ENCODE results near the gene BMPER.

Gene BMPER

DNA sequence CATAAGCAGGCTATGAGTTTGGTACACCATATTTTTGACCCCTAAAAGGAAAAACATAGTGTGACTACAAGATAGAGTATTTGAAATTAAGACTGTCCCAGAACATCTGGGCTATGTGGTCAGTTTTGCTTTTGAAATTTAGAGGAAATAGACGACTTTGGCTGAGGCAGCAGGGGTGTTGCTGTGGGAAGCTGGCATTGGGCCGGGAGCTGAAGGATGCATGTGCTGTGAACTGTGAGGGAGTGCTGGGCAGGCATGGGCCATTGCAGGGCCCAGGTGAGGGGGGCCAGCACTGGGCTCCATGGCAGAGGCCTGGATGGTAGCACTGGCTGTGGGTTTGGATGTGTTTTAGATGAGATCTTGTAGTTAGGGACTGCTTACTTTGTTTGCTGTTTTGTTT lies 168.3 kb downstream of the BMPER start:
- H3K4me3 ChIP-seq (ENCODE audit: low read length) = no peak overlapping the region
- no peak for TF ChIP-seq ZNF274 (IDR thresholded peaks at IDR 0.05; ENCODE audit: low read depth, low read length)

DNA sequence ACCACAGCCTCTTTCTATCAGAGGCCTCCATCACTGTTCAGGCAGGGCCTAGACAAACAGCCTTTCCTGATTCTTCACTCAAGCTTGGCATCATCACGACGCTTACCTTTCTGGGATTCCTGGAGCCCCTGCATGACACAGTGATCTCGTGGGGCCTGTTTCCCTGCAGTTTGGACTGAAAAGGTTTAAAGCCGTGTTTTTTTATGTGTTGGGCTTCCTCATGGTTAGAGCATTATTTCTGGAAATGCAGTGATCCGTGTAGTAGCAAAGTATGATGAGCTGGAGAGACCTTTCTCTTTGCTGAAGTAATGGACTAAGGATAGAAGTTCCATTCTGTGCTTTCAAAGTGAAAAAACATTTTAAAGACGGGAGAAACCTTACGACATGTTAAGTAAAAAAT lies 169.1 kb downstream of the BMPER start:
- no peak for TF ChIP-seq ZNF274 (IDR thresholded peaks at IDR 0.05; ENCODE audit: low read depth, low read length)
- no peak overlapping the region for H3K4me3 ChIP-seq (ENCODE audit: low read length)

DNA sequence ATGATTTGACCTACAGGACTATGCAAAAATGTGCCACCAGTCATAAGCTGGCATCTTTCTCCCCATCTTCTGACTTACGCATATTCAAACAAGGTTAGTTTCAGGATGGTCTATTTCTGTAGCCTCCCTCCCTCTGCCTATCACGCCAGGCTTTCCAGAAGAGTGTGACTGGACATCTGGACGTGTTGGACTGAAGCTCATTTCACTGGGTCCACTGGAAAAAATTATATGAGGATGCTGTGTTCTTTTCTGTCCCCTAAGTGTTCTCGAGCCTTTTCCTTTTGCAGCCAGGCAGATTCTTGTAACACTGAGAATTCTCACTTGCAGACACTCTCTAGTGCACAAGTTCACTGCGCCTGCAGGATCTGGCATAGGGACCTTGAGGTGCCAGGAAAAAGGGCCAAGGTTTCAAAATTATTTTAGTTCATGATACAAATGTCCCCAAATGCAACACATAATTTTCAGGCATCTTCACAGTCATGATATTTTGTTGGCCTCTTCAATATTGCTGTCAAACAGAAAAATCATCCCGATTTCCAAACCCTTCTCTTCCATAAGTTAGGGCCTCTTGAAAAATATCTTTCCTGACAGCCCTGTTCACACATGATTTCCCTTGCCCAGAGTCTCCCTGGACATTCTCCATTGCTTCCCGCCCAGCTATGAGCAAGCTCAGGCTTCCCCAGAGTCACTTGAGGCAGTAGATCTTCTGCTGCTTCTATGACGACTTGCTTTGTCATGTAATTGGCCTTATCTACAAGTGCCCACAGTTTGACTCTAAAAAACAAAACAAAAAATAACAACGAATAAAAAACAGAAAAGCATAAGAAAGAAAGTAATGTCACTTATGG lies 170.4 kb downstream of the BMPER start:
- no peak overlapping the region for H3K4me3 ChIP-seq (ENCODE audit: low read length)
- no peak for TF ChIP-seq ZNF274 (IDR thresholded peaks at IDR 0.05; ENCODE audit: low read depth, low read length)

DNA sequence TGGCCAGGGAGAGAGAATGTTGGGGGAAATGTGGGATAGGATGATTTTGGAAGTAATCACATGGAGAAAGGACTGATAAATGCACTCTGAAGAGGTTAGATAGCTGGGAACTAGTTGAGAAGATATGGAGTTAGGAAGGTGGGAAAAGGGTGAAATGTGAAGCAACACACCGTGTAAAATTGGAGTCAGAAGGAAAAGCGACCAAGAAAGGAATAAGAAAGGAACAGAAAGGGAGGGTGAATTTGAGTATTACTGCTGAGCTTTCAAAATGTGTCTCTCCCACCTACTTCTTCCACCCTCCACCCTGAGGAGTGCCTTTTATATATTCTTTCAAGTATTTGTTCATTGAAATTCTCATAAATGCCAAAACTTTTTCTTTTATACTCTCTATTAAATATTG lies 171.8 kb downstream of the BMPER start:
- no peak overlapping the region for H3K4me3 ChIP-seq (ENCODE audit: low read length)
- no peak for TF ChIP-seq ZNF274 (IDR thresholded peaks at IDR 0.05; ENCODE audit: low read depth, low read length)

DNA sequence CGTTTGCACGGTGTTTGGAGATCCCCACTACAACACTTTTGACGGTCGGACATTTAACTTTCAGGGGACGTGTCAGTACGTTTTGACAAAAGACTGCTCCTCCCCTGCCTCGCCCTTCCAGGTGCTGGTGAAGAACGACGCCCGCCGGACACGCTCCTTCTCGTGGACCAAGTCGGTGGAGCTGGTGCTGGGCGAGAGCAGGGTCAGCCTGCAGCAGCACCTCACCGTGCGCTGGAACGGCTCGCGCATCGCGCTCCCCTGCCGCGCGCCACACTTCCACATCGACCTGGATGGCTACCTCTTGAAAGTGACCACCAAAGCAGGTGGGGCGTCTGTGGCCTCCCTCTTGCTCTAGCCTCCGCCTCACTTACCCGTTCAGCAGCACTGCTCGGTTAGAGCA lies 173.5 kb downstream of the BMPER start:
- H3K4me3 ChIP-seq (ENCODE audit: low read length) = no peak overlapping the region
- TF ChIP-seq ZNF274 (IDR thresholded peaks at IDR 0.05; ENCODE audit: low read depth, low read length) = no peak

DNA sequence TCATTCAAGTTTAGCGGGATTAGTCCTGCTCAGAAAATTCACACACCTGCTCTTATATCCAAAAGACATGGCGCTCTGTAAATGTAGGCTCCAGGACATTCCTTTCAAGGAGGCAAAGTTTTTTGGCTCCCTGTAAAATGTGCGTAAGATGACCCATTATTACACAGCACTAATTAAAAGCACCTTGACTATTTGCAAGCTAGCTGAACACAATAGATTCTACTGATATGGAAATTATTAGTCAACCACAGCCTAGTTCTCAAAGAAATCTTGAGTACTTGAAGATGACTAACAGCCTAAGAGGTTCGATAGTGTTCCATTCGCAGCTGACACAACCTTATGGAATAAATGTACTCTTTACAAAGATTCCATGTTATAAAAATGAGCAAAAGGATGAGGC lies 175.2 kb downstream of the BMPER start:
- TF ChIP-seq ZNF274 (IDR thresholded peaks at IDR 0.05; ENCODE audit: low read depth, low read length) = no peak
- no peak overlapping the region for H3K4me3 ChIP-seq (ENCODE audit: low read length)

DNA sequence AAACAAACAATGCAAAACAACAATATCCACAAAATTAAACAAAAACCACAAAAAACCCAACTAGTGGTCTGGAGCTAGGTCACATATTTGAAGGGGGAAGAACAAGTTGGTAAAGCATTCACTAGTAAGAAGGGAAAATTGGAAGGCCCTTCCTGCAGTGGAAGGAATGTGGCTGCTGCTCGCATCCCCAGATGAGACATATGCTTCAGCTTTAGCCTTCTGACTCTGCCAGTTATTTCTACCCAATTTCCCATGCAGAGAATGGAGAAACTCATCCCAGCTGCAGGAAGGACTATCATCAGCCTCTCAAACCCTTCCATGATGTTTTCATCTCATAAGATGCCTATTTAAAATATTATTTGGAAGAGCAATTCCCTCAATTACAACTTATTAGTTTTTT lies 176.6 kb downstream of the BMPER start:
- TF ChIP-seq ZNF274 (IDR thresholded peaks at IDR 0.05; ENCODE audit: low read depth, low read length) = no peak

DNA sequence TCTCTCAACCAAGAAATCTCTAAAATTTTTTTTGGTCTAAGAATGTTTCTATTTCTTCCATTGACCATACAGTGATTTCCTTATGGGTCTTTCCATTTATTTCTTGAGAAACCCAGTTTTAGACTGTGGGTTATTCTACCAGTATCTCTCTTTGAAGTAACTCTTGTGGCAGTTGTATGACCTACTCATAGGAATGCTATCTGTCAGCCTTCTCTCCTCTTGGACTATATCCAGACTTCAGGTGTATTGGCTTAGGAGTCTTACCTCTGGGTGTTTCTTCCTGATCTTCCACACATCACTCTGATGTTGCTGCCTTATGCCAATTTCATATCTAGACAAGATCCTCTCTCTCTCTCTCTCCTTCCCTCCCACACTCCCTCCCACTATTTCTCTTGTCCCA lies 178.1 kb downstream of the BMPER start:
- no peak for TF ChIP-seq ZNF274 (IDR thresholded peaks at IDR 0.05; ENCODE audit: low read depth, low read length)
- H3K4me3 ChIP-seq (ENCODE audit: low read length) = no peak overlapping the region

More for the DNA sequence above, 176.6 kb downstream of the BMPER start:
- no peak overlapping the region for H3K4me3 ChIP-seq (ENCODE audit: low read length)

DNA sequence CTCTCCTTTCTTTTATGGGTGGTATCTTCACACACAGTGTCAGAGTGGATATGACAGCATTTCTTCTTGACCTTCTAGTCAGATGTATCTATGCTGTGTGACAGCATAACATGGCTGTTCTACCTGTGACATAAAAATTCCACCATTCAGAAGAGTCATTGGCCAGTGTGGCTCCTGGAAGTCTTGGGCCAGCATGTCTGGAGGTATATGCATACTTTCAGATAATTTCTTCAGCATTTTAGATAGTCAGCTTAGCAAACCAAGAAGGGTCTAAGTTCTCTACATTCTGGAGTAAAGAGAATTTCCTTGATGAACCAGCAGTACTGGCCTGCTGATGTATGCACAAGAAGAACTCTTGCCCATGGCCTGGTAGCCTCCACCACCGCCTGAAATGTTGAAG lies 179.3 kb downstream of the BMPER start:
- no peak overlapping the region for H3K4me3 ChIP-seq (ENCODE audit: low read length)
- no peak for TF ChIP-seq ZNF274 (IDR thresholded peaks at IDR 0.05; ENCODE audit: low read depth, low read length)

DNA sequence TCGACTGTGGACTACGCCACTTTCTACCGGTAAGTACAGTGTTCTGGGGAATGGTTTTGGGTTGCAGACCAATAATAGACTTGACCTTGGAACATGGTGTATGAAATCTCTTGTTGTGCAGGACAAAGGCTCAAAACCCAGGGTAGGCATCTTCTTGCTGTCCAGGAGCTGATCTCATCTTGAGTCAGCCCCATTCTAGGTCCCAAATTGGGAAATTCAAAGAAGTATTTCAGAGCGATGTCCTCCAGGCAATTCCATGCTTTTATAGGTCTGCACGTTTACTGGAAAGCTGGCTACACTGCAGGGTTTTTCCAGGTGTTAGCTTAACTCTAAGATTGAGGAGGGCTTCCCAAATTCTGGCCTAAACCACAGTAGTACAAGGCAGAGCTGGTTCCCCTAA lies 180.7 kb downstream of the BMPER start:
- no peak for TF ChIP-seq ZNF274 (IDR thresholded peaks at IDR 0.05; ENCODE audit: low read depth, low read length)
- no peak overlapping the region for H3K4me3 ChIP-seq (ENCODE audit: low read length)

DNA sequence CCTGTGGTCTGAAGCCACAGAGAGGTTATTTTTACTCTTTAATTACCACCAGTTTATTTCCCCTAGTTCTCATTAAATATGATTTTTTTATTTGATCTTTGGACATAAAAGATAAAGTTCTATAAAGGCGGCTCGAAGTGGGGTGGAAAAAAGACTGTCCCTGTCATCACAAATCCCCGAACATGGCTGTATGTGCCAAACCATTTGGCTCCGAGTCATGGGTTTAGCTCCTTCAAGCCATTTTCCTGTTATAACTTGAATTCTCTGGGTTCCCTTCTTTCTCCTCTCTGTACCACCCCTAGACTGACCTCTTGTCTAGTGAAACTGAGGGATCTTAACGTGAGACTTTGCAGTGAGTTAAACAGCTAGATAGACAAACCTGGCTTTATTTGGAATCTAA lies 181.6 kb downstream of the BMPER start:
- no peak for TF ChIP-seq ZNF274 (IDR thresholded peaks at IDR 0.05; ENCODE audit: low read depth, low read length)
- no peak overlapping the region for H3K4me3 ChIP-seq (ENCODE audit: low read length)

DNA sequence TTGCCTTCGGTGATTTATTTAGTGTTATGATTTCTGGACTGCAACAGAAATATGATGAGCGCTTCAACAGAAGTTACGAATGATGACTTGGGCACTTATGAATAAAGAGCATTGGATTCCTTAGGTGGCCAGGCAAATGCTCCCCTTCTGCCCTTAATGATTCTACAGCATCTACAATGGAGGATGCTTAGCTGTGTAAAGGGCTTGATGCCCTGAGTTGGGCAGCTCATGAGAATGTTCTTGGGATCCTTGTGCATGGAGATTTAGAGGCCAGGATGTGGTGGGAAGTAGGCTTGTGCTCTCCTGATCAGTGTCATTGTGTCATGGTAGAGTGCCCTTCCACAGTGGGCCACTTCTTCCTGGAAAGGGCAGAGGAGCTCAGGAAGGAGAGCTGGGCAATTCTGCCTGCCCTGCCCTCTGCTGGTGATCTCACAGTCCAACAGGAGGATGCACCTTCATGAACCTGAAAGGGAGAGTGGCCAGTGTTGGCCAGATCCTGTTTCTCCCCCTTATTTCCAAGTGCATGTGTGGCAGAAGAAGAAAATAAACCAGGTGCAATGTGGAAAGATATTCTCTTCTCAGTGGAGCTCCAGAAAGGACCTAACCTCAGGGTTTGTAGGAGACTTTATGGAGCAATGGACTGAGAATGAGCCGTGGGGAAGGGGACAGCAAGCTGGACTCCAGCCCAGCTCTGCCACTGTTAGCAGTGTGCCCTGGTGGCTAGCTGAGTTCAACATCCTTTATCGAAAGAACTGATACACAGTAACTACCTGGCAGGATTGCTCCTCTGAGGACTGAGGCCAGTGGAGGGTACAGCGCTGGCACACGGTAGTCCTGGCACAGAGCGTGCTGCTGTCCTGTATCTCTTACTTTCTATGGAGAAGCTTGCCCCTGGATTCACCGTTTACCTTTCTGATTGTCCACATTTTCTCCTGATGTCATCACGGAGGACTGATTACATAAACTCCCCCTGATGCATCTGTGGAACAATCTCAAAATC lies 182.9 kb downstream of the BMPER start:
- H3K4me3 ChIP-seq (ENCODE audit: low read length) = no peak overlapping the region
- TF ChIP-seq ZNF274 (IDR thresholded peaks at IDR 0.05; ENCODE audit: low read depth, low read length) = no peak

DNA sequence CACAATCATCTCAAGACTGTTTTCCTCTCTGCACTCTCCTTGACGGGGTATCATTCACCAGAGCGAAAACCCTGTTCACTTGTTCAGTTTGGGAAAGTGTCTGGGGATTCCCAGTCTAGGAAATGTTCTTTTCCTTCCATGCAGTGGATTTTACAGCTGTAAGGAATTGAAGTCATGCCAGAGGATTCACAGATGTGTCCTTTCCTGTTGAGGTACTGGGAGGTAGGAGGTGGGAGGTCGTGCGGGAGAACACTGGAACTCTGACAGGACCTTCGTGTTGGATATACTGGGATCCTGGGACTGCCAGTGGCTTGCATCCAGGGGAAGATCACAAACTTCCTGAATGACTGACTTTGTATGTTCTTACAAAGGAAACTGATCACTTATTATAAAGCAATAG lies 185.5 kb downstream of the BMPER start:
- H3K4me3 ChIP-seq (ENCODE audit: low read length) = no peak overlapping the region
- no peak for TF ChIP-seq ZNF274 (IDR thresholded peaks at IDR 0.05; ENCODE audit: low read depth, low read length)

DNA sequence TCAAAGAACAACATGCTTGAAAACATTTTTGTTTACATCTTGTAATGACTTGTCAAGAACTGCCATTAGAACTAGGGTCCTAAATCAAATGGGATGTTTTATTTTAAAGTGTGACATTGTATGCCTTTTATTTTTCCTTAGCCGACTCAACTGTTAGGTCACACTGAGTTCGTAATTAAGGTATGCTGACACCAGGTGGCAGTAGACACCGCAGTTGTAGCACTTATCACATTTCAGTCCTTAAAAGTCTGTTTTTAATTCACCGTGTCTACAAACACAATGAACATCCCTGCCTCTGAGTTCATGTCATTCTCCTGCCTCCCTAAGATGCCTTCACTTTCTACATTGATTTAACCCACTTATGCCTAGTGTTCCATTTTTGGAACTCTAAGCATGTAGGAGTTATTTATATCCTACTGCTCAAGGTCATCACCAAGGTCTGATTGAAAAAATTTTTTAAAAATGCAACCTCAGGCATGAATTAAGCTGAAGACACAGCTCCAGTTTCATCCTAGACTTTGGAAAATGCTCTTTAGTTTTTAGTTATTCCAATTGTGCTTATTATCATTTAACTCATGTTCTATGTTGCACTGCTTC lies 186.1 kb downstream of the BMPER start:
- no peak for TF ChIP-seq ZNF274 (IDR thresholded peaks at IDR 0.05; ENCODE audit: low read depth, low read length)

More for the DNA sequence above, 186.1 kb downstream of the BMPER start:
- no peak overlapping the region for H3K4me3 ChIP-seq (ENCODE audit: low read length)

Measured in GM08714 (cell line).